A549 (cell line): Measurements from ENCODE around the gene IGF1. TPM values are rescaled to one million over a fixed set of nuclear protein-coding genes. Genes with fewer than 3 reads are reported as not detected.
"Not testable (repeated sequence)": the region's sequence is repeated elsewhere in the genome, so short reads cannot be mapped to it uniquely, and the experiment has no call there.

ENCODE experiments used
- ATAC-seq, 2 experiments: fragments of 200-7000 bp in 1 of 2; fragments of >200 bp in 1 of 2; cut with Nextera tagmentation in 1 of 2; cut with Tn5 transposase in 1 of 2; 3 replicates each; pipeline versions ENCODE4 v1.8.0 to v1.9.1; 2018 to 2020; ENCODE audit warnings: mild to moderate bottlenecking in 1 of 2, moderate library complexity in 1 of 2
- CTCF ChIA-PET: fragments of 300-600 bp; sonication (Branson Sonifier 250); formaldehyde crosslinking; extraction: SDS; loops from one replicate; lab custom pipeline; 2021; ENCODE audit warnings: antibody characterized with exemption, inconsistent platforms; lab: Yijun Ruan, JAX
- POLR2A ChIA-PET: fragments of 350-600 bp; formaldehyde crosslinking; extraction: SDS; loops from one replicate; lab custom pipeline; 2021; ENCODE audit warnings: antibody characterized with exemption, inconsistent platforms; lab: Yijun Ruan, JAX
- DNase-seq, 2 experiments: peaks; one replicate each; pipeline versions ENCODE4 v3.0.0 to v3.0.0-alpha.2; 2011 to 2016; ENCODE audit warnings: low read depth in 1 of 2, low spot score in 1 of 2
- FAIRE-seq: peaks from 2 replicates; lab custom pipeline; 2011; peaks lifted over from hg19 to GRCh38; lab: Jason Lieb, UNC
- H3K27ac ChIP-seq, 2 experiments: fragments of >200 bp; sonication (Bioruptor Twin); formaldehyde crosslinking; 3 replicates each; pipeline ENCODE4 v1.5.1; 2016 to 2017
- H3K4me1 ChIP-seq: fragments of >200 bp; sonication (Bioruptor Twin); formaldehyde crosslinking; 3 replicates; pipeline ENCODE4 v1.6.1; 2016
- H3K4me2 ChIP-seq: fragments of >200 bp; sonication (Bioruptor Twin); formaldehyde crosslinking; 3 replicates; pipeline ENCODE4 v1.6.1; 2016
- H3K4me3 ChIP-seq: fragments of >200 bp; sonication (Bioruptor Twin); formaldehyde crosslinking; 3 replicates; pipeline ENCODE4 v1.5.1; 2016
- H3K9me3 ChIP-seq: fragments of >200 bp; sonication (Bioruptor Twin); formaldehyde crosslinking; 3 replicates; pipeline ENCODE4 v1.6.1; 2016
- CBX8 ChIP-seq: fragments of 200-600 bp; sonication (generic); IDR thresholded peaks from 2 replicates; pipeline ENCODE4 v1.6.1; 2016
- CEBPB ChIP-seq, 2 experiments: fragments of >200 bp in 1 of 2; sonication (Bioruptor Twin) in 1 of 2; formaldehyde crosslinking in 1 of 2; IDR thresholded peaks; 2 replicates each; pipeline ENCODE4 v1.6.1; 2012 to 2016
- CHD4 ChIP-seq: fragments of 200-600 bp; sonication (generic); IDR thresholded peaks from 2 replicates; pipeline ENCODE4 v1.6.1; 2016; ENCODE audit warnings: antibody characterized with exemption, mild to moderate bottlenecking, borderline replicate concordance
- CTCF ChIP-seq: fragments of >200 bp; sonication (Bioruptor Twin); formaldehyde crosslinking; IDR thresholded peaks from 3 replicates; pipeline ENCODE4 v1.5.1; 2016
- FOSB ChIP-seq: fragments of 250-450 bp; sonication (Bioruptor Pico); IDR thresholded peaks from 2 replicates; pipeline ENCODE4 v1.5.0; 2020; ENCODE audit warnings: mild to moderate bottlenecking, moderate library complexity
- FOSL2 ChIP-seq, 2 experiments: fragments of 450-650 bp in 1 of 2; fragments of >200 bp in 1 of 2; sonication (Bioruptor Twin) in 1 of 2; formaldehyde crosslinking; IDR thresholded peaks; 2 replicates each; pipeline versions ENCODE4 v1.5.0 to v1.6.1; 2016 to 2020; ENCODE audit warnings: mild to moderate bottlenecking in 1 of 2, moderate library complexity in 1 of 2
- HDAC2 ChIP-seq: fragments of 200-600 bp; sonication (generic); IDR thresholded peaks from 2 replicates; pipeline ENCODE4 v1.6.1; 2016
- HMGXB4 ChIP-seq: fragments of 250-450 bp; sonication (Bioruptor Pico); IDR thresholded peaks from 2 replicates; pipeline ENCODE4 v1.5.0; 2021; ENCODE audit warnings: mild to moderate bottlenecking, moderate library complexity, borderline replicate concordance
- HOXB5 ChIP-seq: fragments of 250-450 bp; sonication (Bioruptor Pico); IDR thresholded peaks from 2 replicates; pipeline ENCODE4 v1.5.0; 2020; ENCODE audit warnings: mild to moderate bottlenecking, moderate library complexity
- JUN ChIP-seq, 2 experiments: fragments of >200 bp; sonication (Bioruptor Twin); formaldehyde crosslinking; IDR thresholded peaks; 2 replicates in 1 of 2; 3 replicates in 1 of 2; pipeline ENCODE4 v1.6.1; 2016 to 2017
- KDM1A ChIP-seq: fragments of 200-600 bp; sonication (generic); IDR thresholded peaks from 2 replicates; pipeline ENCODE4 v1.6.1; 2016; ENCODE audit warnings: low read depth, mild to moderate bottlenecking
- NFE2L2 ChIP-seq: fragments of 150-350 bp; conservative IDR thresholded peaks from 2 replicates; pipeline ENCODE4 v1.6.1; 2014; ENCODE audit warnings: low read length
- NR3C1 ChIP-seq: fragments of >200 bp; sonication (Bioruptor Twin); formaldehyde crosslinking; IDR thresholded peaks from 3 replicates; pipeline ENCODE4 v1.6.1; 2017
- POLR2A ChIP-seq: IDR thresholded peaks from 2 replicates; pipeline ENCODE4 v1.6.1; 2012; ENCODE audit warnings: mild to moderate bottlenecking, low read length
- POLR2AphosphoS2 ChIP-seq: conservative IDR thresholded peaks from 2 replicates; pipeline ENCODE4 v1.6.1; 2012; ENCODE audit warnings: low read length, improper control_type of control experiment, inconsistent platforms
- REST ChIP-seq: fragments of 200-600 bp; sonication (generic); IDR thresholded peaks from 2 replicates; pipeline ENCODE4 v1.6.1; 2016; ENCODE audit warnings: antibody characterized with exemption, mild to moderate bottlenecking, moderate library complexity
- WGBS: methylation state at CpG from one replicate; pipeline ENCODE4 v1.1.6; 2017; ENCODE audit errors: missing lambda C conversion rate; 5-methylcytosine and 5-hydroxymethylcytosine counted together
- polyA plus RNA-seq, 4 experiments: library from polyadenylated mRNA; depleted of rRNA in 3 of 4; stranded (reverse); fragments of >200 nt; fragmentation: RNase III in 1 of 4; extraction: RNeasy Plus Mini Kit Qiagen cat#74134 plus additional on column Dnase treatment in 1 of 4; gene quantifications; 2 replicates in 3 of 4; 3 replicates in 1 of 4; pipeline ENCODE4 v1.2.3, GENCODE V29; 2011 to 2017
- TF ChIP-seq, protein P1 (sequence below): IDR thresholded peaks from 2 replicates; pipeline ENCODE4 v1.6.1; 2012; ENCODE audit warnings: low read depth, borderline replicate concordance

The IGF1 gene
- polyA plus RNA-seq, 2 of the 4 experiments (the other 2 are of a cell fraction): 0.16 TPM; not detected in 1

DNA sequence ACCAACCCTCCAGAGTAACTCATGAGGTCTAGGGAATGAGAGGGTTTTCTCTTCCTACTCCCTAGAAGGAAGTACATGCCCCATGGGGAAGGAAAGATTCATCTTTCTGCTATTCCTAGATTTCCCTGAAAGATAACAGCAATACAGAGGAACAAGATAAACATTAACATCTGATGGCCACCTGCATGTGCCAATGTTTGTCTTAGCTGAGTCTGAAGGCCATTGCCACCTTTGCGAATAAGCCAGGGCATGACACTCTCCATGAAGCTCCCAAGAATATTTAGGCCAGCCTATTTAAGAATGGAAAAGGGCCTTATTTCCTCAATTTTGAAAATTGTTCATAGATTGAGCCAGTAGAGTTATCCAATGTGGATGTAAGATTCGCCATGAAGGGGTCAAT lies 26.0 kb downstream of the IGF1 start:
- Histone ChIP-seq H3K4me2 (no peak overlapping the region), H3K4me1 (no peaks in the 10 kb centered on the region), H3K9me3 (no peaks in the 10 kb centered on the region), H3K4me3 (no peak overlapping the region), H3K27ac (no peak overlapping the region)
- ChIA-PET CTCF (interaction anchor here (1.0 kb wide), 1 partner anchor 10 kb away, joined by 3 read pairs; no protein-coding TSS in a partner anchor), POLR2A (no interaction called here)
- WGBS: 55% methylated on average over 2 of the region's 2 CpGs
- FAIRE-seq: no peak
- no peak for ATAC-seq
- DNase-seq: no peak
- TF ChIP-seq HMGXB4 (CRISPR knock-in tag) (no peak), FOSL2 (IDR thresholded peaks at IDR 0.05) (no peak), FOSL2 (CRISPR knock-in tag; IDR thresholded peaks at IDR 0.05) (no peak), NR3C1 (no peak), JUN (IDR thresholded peaks at IDR 0.05) (no peak), CTCF (no peak), CEBPB (IDR thresholded peaks at IDR 0.05) (no peak), CBX8 (no peak)
- TF ChIP-seq, protein P1, sequence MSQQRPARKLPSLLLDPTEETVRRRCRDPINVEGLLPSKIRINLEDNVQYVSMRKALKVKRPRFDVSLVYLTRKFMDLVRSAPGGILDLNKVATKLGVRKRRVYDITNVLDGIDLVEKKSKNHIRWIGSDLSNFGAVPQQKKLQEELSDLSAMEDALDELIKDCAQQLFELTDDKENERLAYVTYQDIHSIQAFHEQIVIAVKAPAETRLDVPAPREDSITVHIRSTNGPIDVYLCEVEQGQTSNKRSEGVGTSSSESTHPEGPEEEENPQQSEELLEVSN: no peak

DNA sequence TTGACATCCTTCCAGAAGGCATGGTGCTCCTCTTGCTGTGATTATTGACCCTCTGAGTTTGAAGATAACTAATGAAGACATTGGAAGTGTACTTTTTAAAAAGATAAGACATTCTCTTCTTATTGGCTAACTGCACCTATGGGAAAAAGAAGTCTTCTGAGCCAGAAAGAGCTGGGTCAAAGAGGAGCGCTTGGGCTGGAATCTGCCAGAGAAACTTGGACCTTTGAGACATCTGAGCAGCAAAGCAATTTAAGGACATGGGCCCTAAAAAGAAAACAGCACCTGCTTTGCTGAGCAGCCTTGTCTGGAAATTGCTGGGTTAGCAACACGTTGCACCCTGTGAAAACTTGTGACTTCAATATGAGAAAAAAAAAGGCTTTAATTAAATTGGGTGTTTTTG lies 27.8 kb downstream of the IGF1 start:
- 56% methylated on average over 2 of the region's 2 CpGs for WGBS
- no peak overlapping the region for H3K4me3 ChIP-seq
- H3K4me1 ChIP-seq: no peaks in the 10 kb centered on the region
- no peaks in the 10 kb centered on the region for H3K9me3 ChIP-seq
- CTCF ChIA-PET: no interaction called here
- TF ChIP-seq CEBPB (IDR thresholded peaks at IDR 0.05): no peak
- no peak for TF ChIP-seq NFE2L2
- no peak for TF ChIP-seq POLR2A
- no peak for TF ChIP-seq KDM1A
- TF ChIP-seq CHD4: no peak
- TF ChIP-seq FOSB (CRISPR knock-in tag): no peak
- no peak for TF ChIP-seq HDAC2
- no peak for TF ChIP-seq POLR2AphosphoS2
- no peak for TF ChIP-seq HOXB5 (CRISPR knock-in tag)
- TF ChIP-seq CBX8: no peak
- TF ChIP-seq REST: no peak
- no peak overlapping the region for H3K27ac ChIP-seq
- ATAC-seq (no peak), FAIRE-seq (no peak), DNase-seq (no peak)
- POLR2A ChIA-PET: no interaction called here
- H3K4me2 ChIP-seq: no peak overlapping the region

DNA sequence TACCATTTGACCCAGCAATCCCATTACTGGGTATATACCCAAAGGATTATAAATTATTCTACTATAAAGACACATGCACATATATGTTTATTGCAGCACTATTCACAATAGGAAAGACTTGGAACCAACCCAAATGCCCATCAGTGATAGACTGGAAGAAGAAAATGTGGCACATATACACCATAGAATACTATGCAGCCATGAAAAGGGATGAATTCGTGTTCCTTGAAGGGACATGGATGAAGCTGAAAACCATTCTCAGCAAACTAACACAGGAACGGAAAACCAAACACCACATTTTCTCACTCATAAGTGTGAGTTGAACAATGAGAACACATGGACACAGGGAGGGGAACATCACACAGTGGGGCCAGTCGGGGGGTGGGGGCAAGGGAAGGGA lies 31.3 kb downstream of the IGF1 start:
- H3K4me3 ChIP-seq, DNase-seq, FAIRE-seq, H3K27ac ChIP-seq, H3K9me3 ChIP-seq, POLR2A ChIA-PET, H3K4me2 ChIP-seq, ATAC-seq, H3K4me1 ChIP-seq: not testable (repeated sequence)
- CTCF ChIA-PET: interaction anchor here (0.6 kb wide), 1 partner anchor 142 kb away, joined by 3 read pairs; no protein-coding TSS in a partner anchor
- 36% methylated on average over 3 of the region's 3 CpGs for WGBS

- POLR2A ChIA-PET, H3K9me3 ChIP-seq, DNase-seq, ATAC-seq, H3K4me3 ChIP-seq, FAIRE-seq, H3K27ac ChIP-seq, H3K4me1 ChIP-seq, CTCF ChIA-PET, H3K4me2 ChIP-seq: not testable (repeated sequence)
- WGBS: 27% methylated on average over 3 of the region's 3 CpGs
Observed at GRCh38 chr12:102447426-102447825, 32.9 kb downstream of the IGF1 start.
